MM.1S (cell line): ENCODE data around the gene FBXO3.

ENCODE experiments used
- CTCF ChIP-seq: fragments of 300-600 bp; sonication (generic); IDR thresholded peaks from 2 replicates; pipeline ENCODE4 v1.5.1; 2016; ENCODE audit warnings: antibody characterized with exemption, low read length, mixed read lengths
- EZH2 ChIP-seq: fragments of 300-600 bp; sonication (generic); optimal IDR thresholded peaks from 2 replicates; pipeline ENCODE3; 2017; ENCODE audit warnings: low read depth, mild to moderate bottlenecking, antibody characterized with exemption, low read length, mixed read lengths
- EZH2phosphoT487 ChIP-seq: fragments of 300-600 bp; sonication (generic); IDR thresholded peaks from 2 replicates; pipeline ENCODE4 v1.6.1; 2018; ENCODE audit warnings: antibody characterized with exemption, low read length

- TF ChIP-seq CTCF (no peak), EZH2phosphoT487 (no peak), EZH2 (no peak)
These were observed 15.7 kb upstream of the FBXO3 start for GRCh38 chr11:33790040-33790439.
